Fibroblast of pulmonary artery (primary cell): ENCODE measurements around the gene TOX3.

Source experiments
- DNase-seq: peaks from one replicate; pipeline ENCODE4 v3.0.0-alpha.2; 2010; ENCODE audit warnings: low read depth
- H3K4me3 ChIP-seq: replicated peaks from 2 replicates; pipeline ENCODE4 v1.5.1; 2011; ENCODE audit warnings: low read depth, mild to moderate bottlenecking, control low read depth, low read length, moderate library complexity
- TF ChIP-seq, protein P1 (sequence below): IDR thresholded peaks from 2 replicates; pipeline ENCODE4 v1.5.1; 2011; ENCODE audit warnings: mild to moderate bottlenecking, control low read depth, low read length, inconsistent platforms; ENCODE audit errors: missing control alignments

The TOX3 gene

GRCh38 chr16:52494621-52495020 lies 52.3 kb downstream of the TOX3 start:
- no peak overlapping the region for H3K4me3 ChIP-seq
- TF ChIP-seq, protein P1, sequence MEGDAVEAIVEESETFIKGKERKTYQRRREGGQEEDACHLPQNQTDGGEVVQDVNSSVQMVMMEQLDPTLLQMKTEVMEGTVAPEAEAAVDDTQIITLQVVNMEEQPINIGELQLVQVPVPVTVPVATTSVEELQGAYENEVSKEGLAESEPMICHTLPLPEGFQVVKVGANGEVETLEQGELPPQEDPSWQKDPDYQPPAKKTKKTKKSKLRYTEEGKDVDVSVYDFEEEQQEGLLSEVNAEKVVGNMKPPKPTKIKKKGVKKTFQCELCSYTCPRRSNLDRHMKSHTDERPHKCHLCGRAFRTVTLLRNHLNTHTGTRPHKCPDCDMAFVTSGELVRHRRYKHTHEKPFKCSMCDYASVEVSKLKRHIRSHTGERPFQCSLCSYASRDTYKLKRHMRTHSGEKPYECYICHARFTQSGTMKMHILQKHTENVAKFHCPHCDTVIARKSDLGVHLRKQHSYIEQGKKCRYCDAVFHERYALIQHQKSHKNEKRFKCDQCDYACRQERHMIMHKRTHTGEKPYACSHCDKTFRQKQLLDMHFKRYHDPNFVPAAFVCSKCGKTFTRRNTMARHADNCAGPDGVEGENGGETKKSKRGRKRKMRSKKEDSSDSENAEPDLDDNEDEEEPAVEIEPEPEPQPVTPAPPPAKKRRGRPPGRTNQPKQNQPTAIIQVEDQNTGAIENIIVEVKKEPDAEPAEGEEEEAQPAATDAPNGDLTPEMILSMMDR: no peak
- no peak for DNase-seq

DNA sequence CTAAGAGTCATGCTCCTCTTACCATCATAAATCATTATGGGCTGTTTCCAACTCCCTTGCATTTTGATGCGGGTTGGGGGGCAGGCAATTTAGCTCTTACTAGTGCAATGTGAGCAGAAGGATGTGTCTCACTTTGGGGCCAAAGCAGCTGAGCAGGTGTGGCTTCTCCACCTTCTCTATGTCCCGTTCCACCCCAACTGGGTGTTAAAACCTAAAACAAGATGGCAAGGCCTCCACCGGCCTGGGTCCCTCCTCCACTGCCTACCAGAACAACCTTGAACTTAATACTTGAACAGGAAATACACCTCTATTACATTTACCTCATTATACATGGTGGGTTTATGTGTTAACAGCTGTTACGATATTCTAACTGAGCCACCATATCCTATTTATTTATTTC lies 52.8 kb downstream of the TOX3 start:
- TF ChIP-seq, protein P1: no peak
- DNase-seq: no peak
- no peak overlapping the region for H3K4me3 ChIP-seq

DNA sequence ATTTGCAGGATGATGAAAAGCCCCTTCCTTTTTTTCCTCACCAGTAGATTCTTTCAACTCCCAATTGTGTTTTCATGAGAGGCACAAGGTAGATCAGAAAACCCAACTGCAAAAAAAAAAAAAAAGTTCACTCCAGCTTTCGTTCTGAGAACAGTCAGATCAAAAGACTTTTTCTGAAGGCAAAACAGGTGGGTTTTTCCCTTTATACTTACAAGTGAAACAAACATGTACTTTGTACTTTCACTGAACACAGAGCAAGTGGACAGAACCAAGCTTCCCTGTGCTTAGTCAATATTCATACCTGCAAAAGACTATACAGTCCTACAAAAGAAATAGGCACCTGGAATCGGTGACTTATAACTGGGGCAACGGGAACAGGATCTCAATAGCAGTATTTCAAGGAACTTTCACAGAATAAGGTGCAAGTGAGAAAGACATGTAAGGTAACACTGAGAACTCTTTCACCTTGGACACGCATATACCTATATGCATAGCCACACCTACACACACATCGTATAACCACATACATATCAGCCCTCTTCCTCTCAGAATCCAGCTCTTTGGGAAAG lies 54.1 kb downstream of the TOX3 start:
- TF ChIP-seq, protein P1: no peak
- no peak for DNase-seq
- no peak overlapping the region for H3K4me3 ChIP-seq

GRCh38 chr16:52491216-52491615 lies 55.7 kb downstream of the TOX3 start:
- no peak for DNase-seq
- TF ChIP-seq, protein P1: no peak
- no peak overlapping the region for H3K4me3 ChIP-seq

GRCh38 chr16:52489894-52490293 lies 57.0 kb downstream of the TOX3 start:
- TF ChIP-seq, protein P1: no peak
- no peak overlapping the region for H3K4me3 ChIP-seq
- no peak for DNase-seq

- TF ChIP-seq, protein P1: no peak
- H3K4me3 ChIP-seq: no peak overlapping the region
- no peak for DNase-seq
These were observed 58.1 kb downstream of the TOX3 start for GRCh38 chr16:52488837-52489289.

DNA sequence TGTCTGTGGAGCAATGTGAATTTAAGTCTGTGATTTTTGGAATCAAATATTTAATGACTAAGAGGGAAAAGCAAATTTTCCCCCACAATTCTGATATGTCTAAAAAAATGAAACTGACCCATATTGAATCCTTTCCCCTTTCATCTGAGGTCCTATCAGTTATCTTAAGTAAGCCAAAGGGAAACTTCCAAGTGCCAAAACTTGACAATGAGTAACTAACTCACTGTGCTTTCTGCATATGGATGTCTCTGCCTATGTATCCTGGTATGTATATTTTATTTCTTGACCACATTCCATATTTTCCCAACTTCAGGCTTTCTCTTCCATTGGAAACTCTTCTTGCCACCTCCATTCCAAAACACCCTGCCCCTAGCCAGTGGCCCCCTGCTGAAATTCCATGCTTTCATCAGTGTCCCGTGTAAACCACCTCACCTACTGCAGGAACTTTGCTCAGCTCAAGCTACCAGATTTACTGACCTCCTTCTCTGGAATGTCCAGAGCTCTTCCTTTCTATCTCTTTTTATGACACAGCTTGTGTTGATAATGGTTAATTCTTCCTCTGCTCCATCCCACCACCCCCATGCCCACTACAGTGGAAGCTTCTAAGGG lies 59.0 kb downstream of the TOX3 start:
- TF ChIP-seq, protein P1: no peak
- no peak overlapping the region for H3K4me3 ChIP-seq
- DNase-seq: no peak
